B cell (primary cell): ENCODE data around the gene ILK.

Experiments used
- CTCF ChIP-seq: fragments of 200-600 bp; IDR thresholded peaks from one replicate; pipeline ENCODE4 v1.8.0; 2022; ENCODE audit warnings: antibody characterized with exemption, mild to moderate bottlenecking
- EZH2 ChIP-seq: IDR thresholded peaks from 2 replicates; pipeline ENCODE4 v1.6.1; 2012; ENCODE audit warnings: borderline replicate concordance, low read depth, mild to moderate bottlenecking, moderate library complexity, low read length; ENCODE audit not compliant: insufficient read depth, poor library complexity, severe bottlenecking

GRCh38 chr11:6574816-6575715 is 28.5 kb upstream of the ILK start:
- TF ChIP-seq CTCF (no peak), EZH2 (no peak)
